GM23338 (cell line): ENCODE results near the gene PLPPR5. TPM values are rescaled to one million over a fixed set of nuclear protein-coding genes. Genes with fewer than 3 reads are reported as not detected.

Experiments used
- ATAC-seq: fragments of 200-7000 bp; cut with Tn5 transposase; 3 replicates; pipeline ENCODE4 v1.9.1; 2020
- DNase-seq: peaks from one replicate; pipeline ENCODE4 v3.0.0-alpha.2; 2015; ENCODE audit warnings: low spot score
- H2AFZ ChIP-seq: fragments of 200-600 bp; sonication (generic); 2 replicates; pipeline ENCODE4 v1.8.0; 2016; ENCODE audit warnings: antibody characterized with exemption, mild to moderate bottlenecking, moderate library complexity
- H3F3A ChIP-seq: fragments of 200-600 bp; sonication (generic); replicated peaks from 2 replicates; pipeline ENCODE4 v1.8.0; 2017; ENCODE audit warnings: antibody characterized with exemption, mixed run types, low read depth
- H3K27ac ChIP-seq: fragments of 200-600 bp; sonication (generic); 2 replicates; pipeline ENCODE4 v1.6.1; 2016; ENCODE audit warnings: low read depth
- H3K27me3 ChIP-seq: fragments of 200-600 bp; sonication (generic); 2 replicates; pipeline ENCODE4 v1.8.0; 2016; ENCODE audit warnings: mild to moderate bottlenecking, mixed run types, moderate library complexity; ENCODE audit not compliant: insufficient read depth
- H3K36me3 ChIP-seq: fragments of 200-600 bp; sonication (generic); 2 replicates; pipeline ENCODE4 v1.8.0; 2016; ENCODE audit warnings: mild to moderate bottlenecking; ENCODE audit not compliant: insufficient read depth
- H3K4me1 ChIP-seq: fragments of 200-600 bp; sonication (generic); 2 replicates; pipeline ENCODE4 v1.8.0; 2016; ENCODE audit warnings: mild to moderate bottlenecking, moderate library complexity; ENCODE audit not compliant: insufficient read depth
- H3K4me2 ChIP-seq: fragments of 200-600 bp; sonication (generic); 2 replicates; pipeline ENCODE4 v1.7.1; 2017; ENCODE audit warnings: mixed run types
- H3K4me3 ChIP-seq: fragments of 200-600 bp; sonication (generic); 2 replicates; pipeline ENCODE4 v1.6.1; 2016; ENCODE audit warnings: mixed run types
- H3K79me2 ChIP-seq: fragments of 200-600 bp; sonication (generic); replicated peaks from 2 replicates; pipeline ENCODE4 v1.8.0; 2017; ENCODE audit warnings: mild to moderate bottlenecking; ENCODE audit not compliant: insufficient read depth
- H3K9me2 ChIP-seq: fragments of 200-600 bp; sonication (generic); 2 replicates; pipeline ENCODE4 v1.8.0; 2017; ENCODE audit not compliant: insufficient read depth
- H4K20me1 ChIP-seq: fragments of 200-600 bp; sonication (generic); replicated peaks from 2 replicates; pipeline ENCODE4 v1.8.0; 2017; ENCODE audit warnings: mild to moderate bottlenecking; ENCODE audit not compliant: insufficient read depth
- H3K27ac Mint-ChIP-seq: 2 replicates; pipeline ENCODE4 v1.8.0; 2020; ENCODE audit warnings: inconsistent platforms, mild to moderate bottlenecking, moderate library complexity, mixed read lengths
- H3K27me3 Mint-ChIP-seq: 3 replicates; pipeline ENCODE4 v1.8.0; 2022; ENCODE audit warnings: low read depth, mild to moderate bottlenecking, moderate library complexity, mixed read lengths, inconsistent platforms; ENCODE audit not compliant: insufficient read depth, poor library complexity
- H3K36me3 Mint-ChIP-seq: 3 replicates; pipeline ENCODE4 v1.8.0; 2021; ENCODE audit warnings: low read depth, mild to moderate bottlenecking, inconsistent platforms, moderate library complexity, mixed read lengths
- H3K4me1 Mint-ChIP-seq: 3 replicates; pipeline ENCODE4 v1.8.0; 2020; ENCODE audit warnings: mild to moderate bottlenecking, inconsistent platforms, mixed read lengths
- H3K4me3 Mint-ChIP-seq: 3 replicates; pipeline ENCODE4 v1.8.0; 2021; ENCODE audit warnings: moderate library complexity, mild to moderate bottlenecking, inconsistent platforms, mixed read lengths
- H3K9me3 Mint-ChIP-seq: 3 replicates; pipeline ENCODE4 v1.8.0; 2020; ENCODE audit warnings: moderate library complexity, mild to moderate bottlenecking, inconsistent platforms, mixed read lengths
- CREB1 ChIP-seq: fragments of 250-450 bp; sonication (Bioruptor Pico); IDR thresholded peaks from 2 replicates; pipeline ENCODE4 v1.5.0; 2020; ENCODE audit warnings: low read depth, mild to moderate bottlenecking, moderate library complexity
- EZH2 ChIP-seq: fragments of 200-600 bp; sonication (generic); IDR thresholded peaks from one replicate; pipeline ENCODE4 v1.8.0; 2017; ENCODE audit warnings: antibody characterized with exemption, mild to moderate bottlenecking, low read depth; ENCODE audit not compliant: unreplicated experiment
- EZH2phosphoT487 ChIP-seq: fragments of 200-600 bp; sonication (generic); IDR thresholded peaks from one replicate; pipeline ENCODE4 v1.8.1; 2018; ENCODE audit warnings: antibody characterized with exemption; ENCODE audit not compliant: unreplicated experiment
- POLR2AphosphoS5 ChIP-seq: IDR thresholded peaks from 2 replicates; pipeline ENCODE4 v1.6.1; 2016; ENCODE audit warnings: antibody characterized with exemption, low read depth
- STAT1 ChIP-seq: IDR thresholded peaks from one replicate; pipeline ENCODE4 v1.6.1; 2016; ENCODE audit warnings: antibody characterized with exemption; ENCODE audit not compliant: unreplicated experiment
- polyA plus RNA-seq: library from polyadenylated mRNA; unstranded; fragments of >200 nt; fragmentation: Nextera tagmentation; extraction: Ambion mirVana; gene quantifications from 2 replicates; pipeline ENCODE4 v1.2.1, GENCODE V29; 2016
- total RNA-seq: library from RNA; depleted of rRNA; stranded (reverse); fragments of >200 nt; shearing (Covaris generic); gene quantifications from 2 replicates; pipeline ENCODE4 v1.2.3, GENCODE V29; 2014
- TF ChIP-seq, protein P1 (sequence below): IDR thresholded peaks from one replicate; pipeline ENCODE4 v1.6.1; 2018; ENCODE audit warnings: antibody characterized with exemption; ENCODE audit not compliant: unreplicated experiment
- TF ChIP-seq, protein P2 (sequence below), 2 experiments: fragments of 200-600 bp in 1 of 2; sonication (generic) in 1 of 2; conservative IDR thresholded peaks; 2 replicates each; pipeline versions ENCODE4 v1.5.1 to v1.6.1; 2016 to 2017; ENCODE audit warnings: antibody characterized with exemption in 2 of 2, low read depth in 2 of 2, mild to moderate bottlenecking in 2 of 2, moderate library complexity in 1 of 2
- TF ChIP-seq, protein P3 (sequence below): fragments of 250-450 bp; sonication (Bioruptor Pico); IDR thresholded peaks from 2 replicates; pipeline ENCODE4 v1.5.0; 2020; ENCODE audit warnings: mild to moderate bottlenecking, moderate library complexity

Gene PLPPR5
- total and polyA plus RNA-seq, 2 experiments from 2014 or later = 3.2 to 4.2 TPM

DNA sequence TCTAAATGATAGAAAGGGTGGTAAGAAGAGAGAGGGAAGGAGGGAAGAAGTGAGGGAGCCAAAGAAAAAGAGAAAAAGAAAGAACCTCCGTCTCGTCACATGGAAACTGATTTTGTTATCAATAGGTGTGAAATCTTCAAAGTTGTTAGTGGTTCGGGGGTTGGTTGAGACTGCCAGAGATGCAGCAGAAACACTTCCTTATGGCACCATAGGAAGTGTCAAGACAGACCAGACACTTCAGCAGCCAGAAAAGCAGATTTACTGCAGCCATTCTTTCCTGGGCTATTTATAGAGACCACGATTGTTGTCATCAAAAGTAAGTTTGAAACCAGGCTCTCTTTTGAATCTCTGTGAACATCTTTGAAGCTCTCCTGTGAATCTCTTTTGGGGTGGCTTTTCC, 150.5 kb downstream of the PLPPR5 start (continued):
- TF ChIP-seq, protein P1, sequence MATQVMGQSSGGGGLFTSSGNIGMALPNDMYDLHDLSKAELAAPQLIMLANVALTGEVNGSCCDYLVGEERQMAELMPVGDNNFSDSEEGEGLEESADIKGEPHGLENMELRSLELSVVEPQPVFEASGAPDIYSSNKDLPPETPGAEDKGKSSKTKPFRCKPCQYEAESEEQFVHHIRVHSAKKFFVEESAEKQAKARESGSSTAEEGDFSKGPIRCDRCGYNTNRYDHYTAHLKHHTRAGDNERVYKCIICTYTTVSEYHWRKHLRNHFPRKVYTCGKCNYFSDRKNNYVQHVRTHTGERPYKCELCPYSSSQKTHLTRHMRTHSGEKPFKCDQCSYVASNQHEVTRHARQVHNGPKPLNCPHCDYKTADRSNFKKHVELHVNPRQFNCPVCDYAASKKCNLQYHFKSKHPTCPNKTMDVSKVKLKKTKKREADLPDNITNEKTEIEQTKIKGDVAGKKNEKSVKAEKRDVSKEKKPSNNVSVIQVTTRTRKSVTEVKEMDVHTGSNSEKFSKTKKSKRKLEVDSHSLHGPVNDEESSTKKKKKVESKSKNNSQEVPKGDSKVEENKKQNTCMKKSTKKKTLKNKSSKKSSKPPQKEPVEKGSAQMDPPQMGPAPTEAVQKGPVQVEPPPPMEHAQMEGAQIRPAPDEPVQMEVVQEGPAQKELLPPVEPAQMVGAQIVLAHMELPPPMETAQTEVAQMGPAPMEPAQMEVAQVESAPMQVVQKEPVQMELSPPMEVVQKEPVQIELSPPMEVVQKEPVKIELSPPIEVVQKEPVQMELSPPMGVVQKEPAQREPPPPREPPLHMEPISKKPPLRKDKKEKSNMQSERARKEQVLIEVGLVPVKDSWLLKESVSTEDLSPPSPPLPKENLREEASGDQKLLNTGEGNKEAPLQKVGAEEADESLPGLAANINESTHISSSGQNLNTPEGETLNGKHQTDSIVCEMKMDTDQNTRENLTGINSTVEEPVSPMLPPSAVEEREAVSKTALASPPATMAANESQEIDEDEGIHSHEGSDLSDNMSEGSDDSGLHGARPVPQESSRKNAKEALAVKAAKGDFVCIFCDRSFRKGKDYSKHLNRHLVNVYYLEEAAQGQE = no peak
- TF ChIP-seq EZH2phosphoT487 = no peak
- TF ChIP-seq, protein P2, sequence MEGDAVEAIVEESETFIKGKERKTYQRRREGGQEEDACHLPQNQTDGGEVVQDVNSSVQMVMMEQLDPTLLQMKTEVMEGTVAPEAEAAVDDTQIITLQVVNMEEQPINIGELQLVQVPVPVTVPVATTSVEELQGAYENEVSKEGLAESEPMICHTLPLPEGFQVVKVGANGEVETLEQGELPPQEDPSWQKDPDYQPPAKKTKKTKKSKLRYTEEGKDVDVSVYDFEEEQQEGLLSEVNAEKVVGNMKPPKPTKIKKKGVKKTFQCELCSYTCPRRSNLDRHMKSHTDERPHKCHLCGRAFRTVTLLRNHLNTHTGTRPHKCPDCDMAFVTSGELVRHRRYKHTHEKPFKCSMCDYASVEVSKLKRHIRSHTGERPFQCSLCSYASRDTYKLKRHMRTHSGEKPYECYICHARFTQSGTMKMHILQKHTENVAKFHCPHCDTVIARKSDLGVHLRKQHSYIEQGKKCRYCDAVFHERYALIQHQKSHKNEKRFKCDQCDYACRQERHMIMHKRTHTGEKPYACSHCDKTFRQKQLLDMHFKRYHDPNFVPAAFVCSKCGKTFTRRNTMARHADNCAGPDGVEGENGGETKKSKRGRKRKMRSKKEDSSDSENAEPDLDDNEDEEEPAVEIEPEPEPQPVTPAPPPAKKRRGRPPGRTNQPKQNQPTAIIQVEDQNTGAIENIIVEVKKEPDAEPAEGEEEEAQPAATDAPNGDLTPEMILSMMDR (conservative IDR thresholded peaks at IDR 0.05; ENCODE audit: low read depth in 2 of 2) = no peak
- TF ChIP-seq CREB1 (CRISPR knock-in tag) = no peak
- TF ChIP-seq STAT1 = no peak

DNA sequence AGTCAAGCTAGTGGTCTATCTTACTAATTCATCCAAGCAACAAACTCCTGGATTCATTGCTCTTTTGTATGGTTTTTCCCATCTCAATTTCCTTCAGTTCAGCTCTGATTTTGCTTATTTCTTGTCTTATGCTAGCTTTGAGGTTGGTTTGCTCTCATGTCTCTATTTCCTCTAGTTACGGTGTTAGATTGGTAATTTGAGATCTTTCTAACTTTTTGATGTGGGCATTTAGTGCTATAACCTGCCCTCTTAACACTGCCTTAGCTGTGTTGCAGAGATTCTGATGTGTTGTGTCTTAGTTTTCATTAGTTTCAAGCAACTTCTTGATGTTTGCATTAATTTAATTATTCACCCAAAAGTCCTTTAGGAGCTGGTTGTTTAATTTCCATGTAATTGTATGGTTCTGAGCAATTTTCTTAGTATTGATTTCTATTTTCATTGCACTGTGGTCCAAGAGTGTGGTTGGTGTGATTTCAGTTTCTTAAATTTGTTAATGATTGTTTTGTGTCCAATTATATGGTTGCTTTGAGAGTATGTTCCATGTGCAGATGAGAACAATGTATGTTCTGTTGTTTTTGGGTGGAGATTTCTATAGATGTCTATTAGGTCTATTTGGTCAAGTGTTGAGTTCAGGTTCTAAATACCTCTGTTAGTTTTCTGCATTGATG, 154.6 kb downstream of the PLPPR5 start:
- no peaks in the 10 kb centered on the region for H3K79me2 ChIP-seq
- no peak overlapping the region for H3K27ac ChIP-seq
- Mint-ChIP-seq H3K9me3 (no peaks in the 10 kb centered on the region), H3K27ac (no peak overlapping the region), H3K36me3 (no peaks in the 10 kb centered on the region), H3K4me1 (no peaks in the 10 kb centered on the region), H3K4me3 (no peak overlapping the region), H3K27me3 (no peaks in the 10 kb centered on the region)
- H3K36me3 ChIP-seq = no peaks in the 10 kb centered on the region
- no peaks in the 10 kb centered on the region for H3K27me3 ChIP-seq
- H3K9me2 ChIP-seq = peaks cover 4% of the 10 kb centered on the region; the same call in 1 of the 2 replicates
- H4K20me1 ChIP-seq = no peaks in the 10 kb centered on the region
- H3K4me2 ChIP-seq = no peak overlapping the region
- DNase-seq (no peak), ATAC-seq (no peak)
- no peak overlapping the region for H2AFZ ChIP-seq
- H3K4me3 ChIP-seq = no peak overlapping the region
- H3K4me1 ChIP-seq = peaks cover 9% of the 10 kb centered on the region
- H3F3A ChIP-seq = no peaks in the 10 kb centered on the region
- TF ChIP-seq, protein P3, sequence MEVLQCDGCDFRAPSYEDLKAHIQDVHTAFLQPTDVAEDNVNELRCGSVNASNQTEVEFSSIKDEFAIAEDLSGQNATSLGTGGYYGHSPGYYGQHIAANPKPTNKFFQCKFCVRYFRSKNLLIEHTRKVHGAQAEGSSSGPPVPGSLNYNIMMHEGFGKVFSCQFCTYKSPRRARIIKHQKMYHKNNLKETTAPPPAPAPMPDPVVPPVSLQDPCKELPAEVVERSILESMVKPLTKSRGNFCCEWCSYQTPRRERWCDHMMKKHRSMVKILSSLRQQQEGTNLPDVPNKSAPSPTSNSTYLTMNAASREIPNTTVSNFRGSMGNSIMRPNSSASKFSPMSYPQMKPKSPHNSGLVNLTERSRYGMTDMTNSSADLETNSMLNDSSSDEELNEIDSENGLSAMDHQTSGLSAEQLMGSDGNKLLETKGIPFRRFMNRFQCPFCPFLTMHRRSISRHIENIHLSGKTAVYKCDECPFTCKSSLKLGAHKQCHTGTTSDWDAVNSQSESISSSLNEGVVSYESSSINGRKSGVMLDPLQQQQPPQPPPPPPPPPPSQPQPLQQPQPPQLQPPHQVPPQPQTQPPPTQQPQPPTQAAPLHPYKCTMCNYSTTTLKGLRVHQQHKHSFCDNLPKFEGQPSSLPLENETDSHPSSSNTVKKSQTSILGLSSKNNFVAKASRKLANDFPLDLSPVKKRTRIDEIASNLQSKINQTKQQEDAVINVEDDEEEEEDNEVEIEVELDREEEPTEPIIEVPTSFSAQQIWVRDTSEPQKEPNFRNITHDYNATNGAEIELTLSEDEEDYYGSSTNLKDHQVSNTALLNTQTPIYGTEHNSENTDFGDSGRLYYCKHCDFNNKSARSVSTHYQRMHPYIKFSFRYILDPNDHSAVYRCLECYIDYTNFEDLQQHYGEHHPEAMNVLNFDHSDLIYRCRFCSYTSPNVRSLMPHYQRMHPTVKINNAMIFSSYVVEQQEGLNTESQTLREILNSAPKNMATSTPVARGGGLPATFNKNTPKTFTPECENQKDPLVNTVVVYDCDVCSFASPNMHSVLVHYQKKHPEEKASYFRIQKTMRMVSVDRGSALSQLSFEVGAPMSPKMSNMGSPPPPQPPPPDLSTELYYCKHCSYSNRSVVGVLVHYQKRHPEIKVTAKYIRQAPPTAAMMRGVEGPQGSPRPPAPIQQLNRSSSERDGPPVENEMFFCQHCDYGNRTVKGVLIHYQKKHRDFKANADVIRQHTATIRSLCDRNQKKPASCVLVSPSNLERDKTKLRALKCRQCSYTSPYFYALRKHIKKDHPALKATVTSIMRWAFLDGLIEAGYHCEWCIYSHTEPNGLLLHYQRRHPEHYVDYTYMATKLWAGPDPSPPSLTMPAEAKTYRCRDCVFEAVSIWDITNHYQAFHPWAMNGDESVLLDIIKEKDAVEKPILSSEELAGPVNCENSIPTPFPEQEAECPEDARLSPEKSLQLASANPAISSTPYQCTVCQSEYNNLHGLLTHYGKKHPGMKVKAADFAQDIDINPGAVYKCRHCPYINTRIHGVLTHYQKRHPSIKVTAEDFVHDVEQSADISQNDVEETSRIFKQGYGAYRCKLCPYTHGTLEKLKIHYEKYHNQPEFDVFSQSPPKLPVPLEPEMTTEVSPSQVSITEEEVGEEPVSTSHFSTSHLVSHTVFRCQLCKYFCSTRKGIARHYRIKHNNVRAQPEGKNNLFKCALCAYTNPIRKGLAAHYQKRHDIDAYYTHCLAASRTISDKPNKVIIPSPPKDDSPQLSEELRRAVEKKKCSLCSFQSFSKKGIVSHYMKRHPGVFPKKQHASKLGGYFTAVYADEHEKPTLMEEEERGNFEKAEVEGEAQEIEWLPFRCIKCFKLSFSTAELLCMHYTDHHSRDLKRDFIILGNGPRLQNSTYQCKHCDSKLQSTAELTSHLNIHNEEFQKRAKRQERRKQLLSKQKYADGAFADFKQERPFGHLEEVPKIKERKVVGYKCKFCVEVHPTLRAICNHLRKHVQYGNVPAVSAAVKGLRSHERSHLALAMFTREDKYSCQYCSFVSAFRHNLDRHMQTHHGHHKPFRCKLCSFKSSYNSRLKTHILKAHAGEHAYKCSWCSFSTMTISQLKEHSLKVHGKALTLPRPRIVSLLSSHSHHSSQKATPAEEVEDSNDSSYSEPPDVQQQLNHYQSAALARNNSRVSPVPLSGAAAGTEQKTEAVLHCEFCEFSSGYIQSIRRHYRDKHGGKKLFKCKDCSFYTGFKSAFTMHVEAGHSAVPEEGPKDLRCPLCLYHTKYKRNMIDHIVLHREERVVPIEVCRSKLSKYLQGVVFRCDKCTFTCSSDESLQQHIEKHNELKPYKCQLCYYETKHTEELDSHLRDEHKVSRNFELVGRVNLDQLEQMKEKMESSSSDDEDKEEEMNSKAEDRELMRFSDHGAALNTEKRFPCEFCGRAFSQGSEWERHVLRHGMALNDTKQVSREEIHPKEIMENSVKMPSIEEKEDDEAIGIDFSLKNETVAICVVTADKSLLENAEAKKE (CRISPR knock-in tag) = no peak
- TF ChIP-seq, protein P1 = no peak
- TF ChIP-seq EZH2phosphoT487 (no peak), EZH2 (no peak), POLR2AphosphoS5 (no peak)
